Liver (tissue), 9 donors: ENCODE results near the gene ZNF160. TPM values are rescaled to one million over a fixed set of nuclear protein-coding genes. Genes with fewer than 3 reads are reported as not detected.
A peak's percentile ranks its signal among the peaks of the same experiment; 100 is the strongest.
"Not testable (repeated sequence)": the region's sequence is repeated elsewhere in the genome, so short reads cannot be mapped to it uniquely, and the experiment has no call there.

Source experiments
- DNase-seq: peaks from one replicate; pipeline ENCODE4 v3.0.0-alpha.2; 2017; ENCODE audit warnings: low spot score
- H3K27ac ChIP-seq, 2 donors: one replicate each; pipeline ENCODE4 v1.7.0; 2013; ENCODE audit warnings: inconsistent platforms in 2 of 2, low read length in 2 of 2, control low read depth in 1 of 2, low read depth in 1 of 2, mild to moderate bottlenecking in 1 of 2
- H3K27me3 ChIP-seq, 4 donors: one replicate each; pipeline versions ENCODE4 v1.6.1 to v1.7.0; 2013; ENCODE audit warnings: low read length in 3 of 4, inconsistent platforms in 1 of 4, mild to moderate bottlenecking in 1 of 4, moderate library complexity in 1 of 4; ENCODE audit not compliant: control insufficient read depth in 4 of 4, insufficient read depth in 4 of 4
- H3K36me3 ChIP-seq, 4 donors: one replicate each; pipeline versions ENCODE4 v1.6.1 to v1.7.0; 2013; ENCODE audit warnings: low read length in 3 of 4, mild to moderate bottlenecking in 3 of 4, low read depth in 1 of 4, moderate library complexity in 1 of 4; ENCODE audit not compliant: control insufficient read depth in 4 of 4, insufficient read depth in 3 of 4
- H3K4me1 ChIP-seq, 4 donors: one replicate each; pipeline versions ENCODE4 v1.6.1 to v1.7.0; 2013; ENCODE audit warnings: low read length in 3 of 4, mild to moderate bottlenecking in 3 of 4, moderate library complexity in 1 of 4; ENCODE audit not compliant: control insufficient read depth in 4 of 4, insufficient read depth in 4 of 4
- H3K4me3 ChIP-seq, 3 donors: one replicate each; pipeline versions ENCODE4 v1.6.1 to v1.7.0; 2013; ENCODE audit warnings: low read length in 3 of 3, control low read depth in 1 of 3, low read depth in 1 of 3, mild to moderate bottlenecking in 1 of 3
- H3K9ac ChIP-seq, 2 donors: one replicate each; pipeline ENCODE4 v1.7.0; 2013; ENCODE audit warnings: low read length in 2 of 2, mild to moderate bottlenecking in 2 of 2, moderate library complexity in 2 of 2, control low read depth in 1 of 2, low read depth in 1 of 2
- H3K9me3 ChIP-seq, 4 donors: one replicate each; pipeline versions ENCODE4 v1.6.1 to v1.7.0; 2013; ENCODE audit warnings: low read length in 3 of 4; ENCODE audit not compliant: control insufficient read depth in 4 of 4
- EGR1 ChIP-seq, 2 donors: IDR thresholded peaks; 2 replicates each; pipeline ENCODE4 v1.6.1; 2016 to 2018; ENCODE audit warnings: antibody characterized with exemption in 2 of 2, low read depth in 2 of 2
- FOXA1 ChIP-seq: IDR thresholded peaks from 2 replicates; pipeline ENCODE4 v1.6.1; 2016; ENCODE audit warnings: antibody characterized with exemption
- HNF4A ChIP-seq, 2 donors: conservative IDR thresholded peaks; 2 replicates each; pipeline ENCODE4 v1.6.1; 2016; ENCODE audit warnings: antibody characterized with exemption in 2 of 2, mild to moderate bottlenecking in 2 of 2
- HNF4G ChIP-seq: IDR thresholded peaks from 2 replicates; pipeline ENCODE4 v1.6.1; 2016; ENCODE audit warnings: antibody characterized with exemption
- JUND ChIP-seq, 2 donors: IDR thresholded peaks; 2 replicates each; pipeline ENCODE4 v1.6.1; 2016; ENCODE audit warnings: antibody characterized with exemption in 2 of 2
- NR2F2 ChIP-seq: IDR thresholded peaks from 2 replicates; pipeline ENCODE4 v1.6.1; 2016; ENCODE audit warnings: antibody characterized with exemption
- RAD21 ChIP-seq, 2 donors: IDR thresholded peaks; 2 replicates each; pipeline ENCODE4 v1.6.1; 2016; ENCODE audit warnings: antibody characterized with exemption in 2 of 2, mild to moderate bottlenecking in 2 of 2
- RXRA ChIP-seq, 2 donors: IDR thresholded peaks; 2 replicates each; pipeline ENCODE4 v1.6.1; 2017 to 2018; ENCODE audit warnings: antibody characterized with exemption in 2 of 2, mild to moderate bottlenecking in 1 of 2
- SP1 ChIP-seq: IDR thresholded peaks from 2 replicates; pipeline ENCODE4 v1.6.1; 2018; ENCODE audit warnings: antibody characterized with exemption, mild to moderate bottlenecking
- TAF1 ChIP-seq: conservative IDR thresholded peaks from 2 replicates; pipeline ENCODE4 v1.6.1; 2016; ENCODE audit warnings: antibody characterized with exemption, mild to moderate bottlenecking
- YY1 ChIP-seq: IDR thresholded peaks from 2 replicates; pipeline ENCODE4 v1.6.1; 2016; ENCODE audit warnings: antibody characterized with exemption, mild to moderate bottlenecking
- WGBS: extraction: QIAGEN DNeasy Blood & Tissue Kit; methylation state at CpG from one replicate; pipeline ENCODE4 v1.1.7; 2013; 5-methylcytosine and 5-hydroxymethylcytosine counted together
- polyA plus RNA-seq, 2 donors: library from polyadenylated mRNA; stranded (reverse) in 1 of 2; unstranded in 1 of 2; fragments of 200-250 nt in 1 of 2; fragments of >200 nt in 1 of 2; fragmentation: Nextera tagmentation in 1 of 2; extraction: Ambion mirVana in 1 of 2; gene quantifications; one replicate each; pipeline versions ENCODE4 v1.2.1 to v1.2.3, GENCODE V29; 2013 to 2015
- total RNA-seq, 2 donors: library from RNA; depleted of rRNA; stranded (reverse); fragments of >200 nt; gene quantifications; one replicate each; pipeline ENCODE4 v1.2.3, GENCODE V29; 2014
- TF ChIP-seq, protein P1 (sequence below): IDR thresholded peaks from 2 replicates; pipeline ENCODE4 v1.6.1; 2016; ENCODE audit warnings: antibody characterized with exemption
- TF ChIP-seq, protein P2 (sequence below): IDR thresholded peaks from 2 replicates; pipeline ENCODE4 v1.6.1; 2016; ENCODE audit warnings: antibody characterized with exemption
- TF ChIP-seq, protein P3 (sequence below): IDR thresholded peaks from 2 replicates; pipeline ENCODE4 v1.6.1; 2016; ENCODE audit warnings: antibody characterized with exemption
- TF ChIP-seq, protein P4 (sequence below): IDR thresholded peaks from 2 replicates; pipeline ENCODE4 v1.6.1; 2016; ENCODE audit warnings: antibody characterized with exemption, mild to moderate bottlenecking
- TF ChIP-seq, protein P5 (sequence below): fragments of 150-350 bp; IDR thresholded peaks from 2 replicates; pipeline ENCODE4 v1.5.1; 2017; ENCODE audit warnings: improper control_type of control experiment, low read depth, low read length; ENCODE audit not compliant: missing input control
- donor health status: healthy.
- donor health status: healthy.
- donor health status: healthy.
- donor health status: healthy.
- donor health status: healthy.

Gene ZNF160
- total and polyA plus RNA-seq, 4 donors: 6.3 to 30.1 (median 8.0) TPM

DNA sequence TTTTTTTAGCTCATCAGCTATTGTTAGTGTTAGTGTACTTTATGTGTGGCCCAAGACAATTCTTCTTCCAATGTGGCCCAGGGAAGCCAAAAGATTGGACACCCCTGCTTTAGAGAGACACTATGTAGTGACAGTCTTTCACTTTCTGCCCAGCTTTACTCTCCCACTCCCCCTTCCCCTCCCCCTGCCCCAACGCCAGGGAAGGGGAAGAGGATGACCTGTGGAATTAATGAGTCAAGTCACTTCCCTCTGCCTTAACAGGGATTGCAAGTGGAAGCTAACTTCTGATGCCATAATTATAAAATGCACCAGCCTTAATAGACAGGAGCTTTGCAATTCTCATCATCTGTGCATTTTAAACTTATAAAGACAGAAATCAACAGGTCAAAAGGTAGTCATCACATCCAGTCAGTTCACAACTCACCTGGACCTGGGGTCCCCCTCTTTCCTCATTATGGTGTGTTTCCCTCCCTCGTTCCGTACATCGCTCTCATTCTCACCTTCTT, 27.9 kb upstream of the ZNF160 start:
- peaks cover 0 to 11% (median 6%) of the 10 kb centered on the region in 4 donors for H3K9me3 ChIP-seq
- no peak for DNase-seq
- H3K27ac ChIP-seq: peak overlapping the region in 1 of 2 donors; percentile 12
- no peak overlapping the region for H3K4me3 ChIP-seq
- H3K27me3 ChIP-seq: no peaks in the 10 kb centered on the region
- H3K4me1 ChIP-seq: peaks cover 0 to 2% (median 0%) of the 10 kb centered on the region in 4 donors
- H3K9ac ChIP-seq: no peak overlapping the region
- no peaks in the 10 kb centered on the region for H3K36me3 ChIP-seq
- WGBS: 72% methylated on average over 4 of the region's 4 CpGs
- TF ChIP-seq HNF4G (no peak), YY1 (no peak), JUND (IDR thresholded peaks at IDR 0.05) (no peak), RXRA (IDR thresholded peaks at IDR 0.05) (no peak), EGR1 (IDR thresholded peaks at IDR 0.05; ENCODE audit: low read depth in 2 of 2) (no peak), NR2F2 (no peak), HNF4A (conservative IDR thresholded peaks at IDR 0.05) (no peak), FOXA1 (no peak), SP1 (no peak), RAD21 (IDR thresholded peaks at IDR 0.05) (no peak), TAF1 (no peak)
- TF ChIP-seq, protein P1, sequence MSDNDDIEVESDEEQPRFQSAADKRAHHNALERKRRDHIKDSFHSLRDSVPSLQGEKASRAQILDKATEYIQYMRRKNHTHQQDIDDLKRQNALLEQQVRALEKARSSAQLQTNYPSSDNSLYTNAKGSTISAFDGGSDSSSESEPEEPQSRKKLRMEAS: no peak
- TF ChIP-seq, protein P2, sequence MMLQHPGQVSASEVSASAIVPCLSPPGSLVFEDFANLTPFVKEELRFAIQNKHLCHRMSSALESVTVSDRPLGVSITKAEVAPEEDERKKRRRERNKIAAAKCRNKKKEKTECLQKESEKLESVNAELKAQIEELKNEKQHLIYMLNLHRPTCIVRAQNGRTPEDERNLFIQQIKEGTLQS: no peak
- TF ChIP-seq, protein P3, sequence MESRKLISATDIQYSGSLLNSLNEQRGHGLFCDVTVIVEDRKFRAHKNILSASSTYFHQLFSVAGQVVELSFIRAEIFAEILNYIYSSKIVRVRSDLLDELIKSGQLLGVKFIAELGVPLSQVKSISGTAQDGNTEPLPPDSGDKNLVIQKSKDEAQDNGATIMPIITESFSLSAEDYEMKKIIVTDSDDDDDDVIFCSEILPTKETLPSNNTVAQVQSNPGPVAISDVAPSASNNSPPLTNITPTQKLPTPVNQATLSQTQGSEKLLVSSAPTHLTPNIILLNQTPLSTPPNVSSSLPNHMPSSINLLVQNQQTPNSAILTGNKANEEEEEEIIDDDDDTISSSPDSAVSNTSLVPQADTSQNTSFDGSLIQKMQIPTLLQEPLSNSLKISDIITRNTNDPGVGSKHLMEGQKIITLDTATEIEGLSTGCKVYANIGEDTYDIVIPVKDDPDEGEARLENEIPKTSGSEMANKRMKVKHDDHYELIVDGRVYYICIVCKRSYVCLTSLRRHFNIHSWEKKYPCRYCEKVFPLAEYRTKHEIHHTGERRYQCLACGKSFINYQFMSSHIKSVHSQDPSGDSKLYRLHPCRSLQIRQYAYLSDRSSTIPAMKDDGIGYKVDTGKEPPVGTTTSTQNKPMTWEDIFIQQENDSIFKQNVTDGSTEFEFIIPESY: no peak
- TF ChIP-seq, protein P4, sequence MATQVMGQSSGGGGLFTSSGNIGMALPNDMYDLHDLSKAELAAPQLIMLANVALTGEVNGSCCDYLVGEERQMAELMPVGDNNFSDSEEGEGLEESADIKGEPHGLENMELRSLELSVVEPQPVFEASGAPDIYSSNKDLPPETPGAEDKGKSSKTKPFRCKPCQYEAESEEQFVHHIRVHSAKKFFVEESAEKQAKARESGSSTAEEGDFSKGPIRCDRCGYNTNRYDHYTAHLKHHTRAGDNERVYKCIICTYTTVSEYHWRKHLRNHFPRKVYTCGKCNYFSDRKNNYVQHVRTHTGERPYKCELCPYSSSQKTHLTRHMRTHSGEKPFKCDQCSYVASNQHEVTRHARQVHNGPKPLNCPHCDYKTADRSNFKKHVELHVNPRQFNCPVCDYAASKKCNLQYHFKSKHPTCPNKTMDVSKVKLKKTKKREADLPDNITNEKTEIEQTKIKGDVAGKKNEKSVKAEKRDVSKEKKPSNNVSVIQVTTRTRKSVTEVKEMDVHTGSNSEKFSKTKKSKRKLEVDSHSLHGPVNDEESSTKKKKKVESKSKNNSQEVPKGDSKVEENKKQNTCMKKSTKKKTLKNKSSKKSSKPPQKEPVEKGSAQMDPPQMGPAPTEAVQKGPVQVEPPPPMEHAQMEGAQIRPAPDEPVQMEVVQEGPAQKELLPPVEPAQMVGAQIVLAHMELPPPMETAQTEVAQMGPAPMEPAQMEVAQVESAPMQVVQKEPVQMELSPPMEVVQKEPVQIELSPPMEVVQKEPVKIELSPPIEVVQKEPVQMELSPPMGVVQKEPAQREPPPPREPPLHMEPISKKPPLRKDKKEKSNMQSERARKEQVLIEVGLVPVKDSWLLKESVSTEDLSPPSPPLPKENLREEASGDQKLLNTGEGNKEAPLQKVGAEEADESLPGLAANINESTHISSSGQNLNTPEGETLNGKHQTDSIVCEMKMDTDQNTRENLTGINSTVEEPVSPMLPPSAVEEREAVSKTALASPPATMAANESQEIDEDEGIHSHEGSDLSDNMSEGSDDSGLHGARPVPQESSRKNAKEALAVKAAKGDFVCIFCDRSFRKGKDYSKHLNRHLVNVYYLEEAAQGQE: no peak
- TF ChIP-seq, protein P5, sequence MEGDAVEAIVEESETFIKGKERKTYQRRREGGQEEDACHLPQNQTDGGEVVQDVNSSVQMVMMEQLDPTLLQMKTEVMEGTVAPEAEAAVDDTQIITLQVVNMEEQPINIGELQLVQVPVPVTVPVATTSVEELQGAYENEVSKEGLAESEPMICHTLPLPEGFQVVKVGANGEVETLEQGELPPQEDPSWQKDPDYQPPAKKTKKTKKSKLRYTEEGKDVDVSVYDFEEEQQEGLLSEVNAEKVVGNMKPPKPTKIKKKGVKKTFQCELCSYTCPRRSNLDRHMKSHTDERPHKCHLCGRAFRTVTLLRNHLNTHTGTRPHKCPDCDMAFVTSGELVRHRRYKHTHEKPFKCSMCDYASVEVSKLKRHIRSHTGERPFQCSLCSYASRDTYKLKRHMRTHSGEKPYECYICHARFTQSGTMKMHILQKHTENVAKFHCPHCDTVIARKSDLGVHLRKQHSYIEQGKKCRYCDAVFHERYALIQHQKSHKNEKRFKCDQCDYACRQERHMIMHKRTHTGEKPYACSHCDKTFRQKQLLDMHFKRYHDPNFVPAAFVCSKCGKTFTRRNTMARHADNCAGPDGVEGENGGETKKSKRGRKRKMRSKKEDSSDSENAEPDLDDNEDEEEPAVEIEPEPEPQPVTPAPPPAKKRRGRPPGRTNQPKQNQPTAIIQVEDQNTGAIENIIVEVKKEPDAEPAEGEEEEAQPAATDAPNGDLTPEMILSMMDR: no peak

DNA sequence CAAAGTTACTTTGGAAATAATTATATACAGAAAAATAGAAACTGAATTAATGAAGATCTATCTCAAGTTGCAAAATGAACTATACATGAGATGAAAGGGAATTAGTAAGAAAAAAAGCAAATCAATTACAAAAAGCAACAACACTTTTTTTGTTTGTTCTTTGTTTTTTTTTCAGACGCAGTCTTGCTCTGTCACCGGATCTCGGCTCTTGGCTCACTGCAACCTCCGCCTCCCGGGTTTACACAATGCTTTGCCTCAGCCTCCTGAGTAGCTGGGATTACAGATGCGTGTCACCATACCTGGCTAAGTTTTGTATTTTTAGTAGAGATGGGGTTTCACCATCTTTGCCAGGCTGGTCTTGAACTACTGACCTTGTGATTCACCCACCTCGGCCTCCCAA, 27.3 kb upstream of the ZNF160 start:
- Histone ChIP-seq H3K4me3 (no peak overlapping the region), H3K9ac (no peak overlapping the region), H3K27ac (no peak overlapping the region), H3K4me1 (peaks cover 0 to 2% (median 0%) of the 10 kb centered on the region in 4 donors), H3K9me3 (peaks cover 0 to 11% (median 6%) of the 10 kb centered on the region in 4 donors), H3K36me3 (no peaks in the 10 kb centered on the region), H3K27me3 (no peaks in the 10 kb centered on the region)
- TF ChIP-seq YY1: no peak
- WGBS: 50% methylated on average over 7 of the region's 7 CpGs
- no peak for DNase-seq

DNA sequence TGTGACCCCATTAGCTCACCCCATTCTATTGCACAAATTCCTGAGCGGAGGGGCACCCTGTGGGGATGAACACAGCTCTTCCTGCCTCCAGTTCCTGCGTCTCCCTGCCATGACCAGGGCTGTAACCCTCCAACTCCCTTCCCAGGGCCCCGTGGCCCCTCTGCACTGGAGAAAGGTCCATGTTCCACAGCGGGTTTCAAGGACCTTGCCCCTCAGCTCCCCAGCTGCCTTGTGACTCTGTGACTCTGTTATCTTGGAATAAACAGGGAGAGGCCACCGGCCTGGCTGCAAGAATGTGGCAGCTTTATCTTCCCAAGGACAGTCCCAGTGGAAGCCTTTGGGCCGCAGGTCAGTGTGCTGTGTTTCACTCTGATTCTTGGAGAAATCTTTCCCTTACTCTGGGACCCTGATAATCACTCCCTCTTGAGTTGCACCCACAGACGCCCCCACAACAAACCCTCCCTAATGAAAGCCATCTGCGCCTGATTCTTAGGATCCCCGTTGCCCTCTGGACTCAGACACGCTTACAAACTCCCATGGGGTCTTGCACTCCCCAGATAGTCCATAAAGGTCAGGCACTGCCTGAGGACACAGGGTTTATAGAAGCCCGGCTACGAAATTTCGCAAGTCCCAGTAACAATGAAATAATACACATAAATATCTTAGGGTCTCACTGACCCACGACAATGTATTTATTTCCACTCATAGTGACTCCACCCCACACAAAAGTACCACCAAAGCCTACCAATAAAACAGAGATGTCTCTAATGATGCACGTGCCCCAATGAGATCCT, 23.7 kb upstream of the ZNF160 start:
- H3K4me1 ChIP-seq, H3K36me3 ChIP-seq, H3K27ac ChIP-seq, H3K27me3 ChIP-seq, DNase-seq, H3K9me3 ChIP-seq, H3K4me3 ChIP-seq, H3K9ac ChIP-seq: not testable (repeated sequence)
- WGBS: 39% methylated on average over 8 of the region's 15 CpGs
